H1 (cell line): ENCODE data around the gene LIN54. TPM values are rescaled to one million over a fixed set of nuclear protein-coding genes. Genes with fewer than 3 reads are reported as not detected.

ENCODE experiments used
- CTCF ChIA-PET: fragments of 300-600 bp; sonication (Branson Sonifier 250); formaldehyde crosslinking; loops from one replicate; lab custom pipeline; 2021; ENCODE audit not compliant: partially characterized antibody; lab: Charles Lee
- POLR2A ChIA-PET: fragments of 300-600 bp; sonication (Branson Sonifier 250); formaldehyde crosslinking; loops from one replicate; lab custom pipeline; 2021; ENCODE audit warnings: inconsistent platforms; ENCODE audit not compliant: partially characterized antibody; lab: Charles Lee
- DNase-seq, 2 experiments: peaks; one replicate each; pipeline versions ENCODE4 v3.0.0 to v3.0.0-alpha.2; 2010 to 2022; ENCODE audit warnings: low spot score in 2 of 2, low read depth in 1 of 2, mixed read lengths in 1 of 2
- FAIRE-seq: peaks from 2 replicates; lab custom pipeline; 2011; peaks lifted over from hg19 to GRCh38; lab: Jason Lieb, UNC
- H2AFZ ChIP-seq: 2 replicates; pipeline ENCODE4 v1.8.1; 2012; ENCODE audit warnings: low read length, inconsistent platforms
- H2AK5ac ChIP-seq: 2 replicates; pipeline ENCODE4 v1.6.1; 2013; ENCODE audit warnings: low read depth, low read length
- H2BK120ac ChIP-seq: replicated peaks from 2 replicates; pipeline ENCODE3; 2013; ENCODE audit warnings: low read depth, low read length, inconsistent platforms
- H2BK12ac ChIP-seq: 2 replicates; pipeline ENCODE4 v1.6.1; 2013; ENCODE audit warnings: low read depth, low read length
- H2BK15ac ChIP-seq: 2 replicates; pipeline ENCODE4 v1.6.1; 2013; ENCODE audit warnings: low read length
- H2BK20ac ChIP-seq: 2 replicates; pipeline ENCODE4 v1.6.1; 2013; ENCODE audit warnings: low read length
- H2BK5ac ChIP-seq: 2 replicates; pipeline ENCODE4 v1.6.1; 2013; ENCODE audit warnings: low read depth, low read length
- H3K14ac ChIP-seq: 2 replicates; pipeline ENCODE4 v1.6.1; 2013; ENCODE audit warnings: inconsistent platforms; ENCODE audit not compliant: insufficient read length
- H3K18ac ChIP-seq: 2 replicates; pipeline ENCODE4 v1.6.1; 2013; ENCODE audit warnings: low read length; ENCODE audit errors: extremely low read depth
- H3K23ac ChIP-seq: 2 replicates; pipeline ENCODE4 v1.6.1; 2013; ENCODE audit warnings: inconsistent platforms; ENCODE audit not compliant: insufficient read length
- H3K23me2 ChIP-seq: 2 replicates; pipeline ENCODE4 v1.6.1; 2013; ENCODE audit warnings: low read depth, low read length
- H3K27ac ChIP-seq: 2 replicates; pipeline ENCODE4 v1.6.1; 2011; ENCODE audit warnings: low read depth, low read length, inconsistent platforms
- H3K27me3 ChIP-seq, 4 experiments: replicated peaks in 1 of 4; 1 replicate in 1 of 4; 2 replicates in 3 of 4; pipeline versions ENCODE4 v1.6.1 to v1.8.1; 2011 to 2013; ENCODE audit warnings: low read length in 3 of 4, mild to moderate bottlenecking in 3 of 4, inconsistent platforms in 2 of 4, mixed read lengths in 2 of 4, moderate library complexity in 1 of 4; ENCODE audit not compliant: control insufficient read depth in 3 of 4, insufficient read depth in 3 of 4; ENCODE audit errors: extremely low read depth in 1 of 4
- H3K36me3 ChIP-seq, 4 experiments: 2 replicates each; pipeline versions ENCODE4 v1.6.1 to v1.8.1; 2011 to 2013; ENCODE audit warnings: mild to moderate bottlenecking in 4 of 4, low read length in 3 of 4, moderate library complexity in 2 of 4, control low read depth in 1 of 4, inconsistent platforms in 1 of 4; ENCODE audit not compliant: insufficient read depth in 4 of 4, control insufficient read depth in 2 of 4
- H3K4ac ChIP-seq: replicated peaks from 2 replicates; pipeline ENCODE3; 2013; ENCODE audit warnings: low read length, low read depth, mixed read lengths, inconsistent platforms; ENCODE audit not compliant: insufficient read length
- H3K4me1 ChIP-seq, 4 experiments: replicated peaks in 1 of 4; 1 replicate in 1 of 4; 2 replicates in 3 of 4; pipeline versions ENCODE4 v1.6.1 to v1.8.1; 2011 to 2013; ENCODE audit warnings: low read length in 3 of 4, inconsistent platforms in 2 of 4, mixed read lengths in 1 of 4; ENCODE audit not compliant: insufficient read depth in 4 of 4, control insufficient read depth in 3 of 4
- H3K4me2 ChIP-seq, 2 experiments: 2 replicates each; pipeline versions ENCODE4 v1.6.1 to v1.8.1; 2011 to 2013; ENCODE audit warnings: low read depth in 2 of 2, low read length in 2 of 2, control low read depth in 1 of 2, inconsistent platforms in 1 of 2, mild to moderate bottlenecking in 1 of 2; ENCODE audit not compliant: insufficient read depth in 1 of 2
- H3K4me3 ChIP-seq, 4 experiments: fragments of 200-600, 300-600 bp in 1 of 4; sonication (generic), shearing (Covaris generic), sonication (Bioruptor Twin) in 1 of 4; 2 replicates each; pipeline versions ENCODE4 v1.5.1 to v1.8.1; 2011 to 2016; ENCODE audit warnings: low read length in 4 of 4, low read depth in 3 of 4, control low read depth in 2 of 4, inconsistent platforms in 2 of 4, mild to moderate bottlenecking in 2 of 4, mixed read lengths in 1 of 4, moderate library complexity in 1 of 4; ENCODE audit not compliant: insufficient read depth in 2 of 4; ENCODE audit errors: extremely low read depth in 1 of 4
- H3K56ac ChIP-seq: replicated peaks from 2 replicates; pipeline ENCODE3; 2013; ENCODE audit warnings: low read depth, mild to moderate bottlenecking, mixed read lengths, low read length, inconsistent platforms; ENCODE audit not compliant: insufficient read length
- H3K79me1 ChIP-seq: 2 replicates; pipeline ENCODE4 v1.6.1; 2013; ENCODE audit warnings: low read depth, low read length, control low read depth
- H3K79me2 ChIP-seq, 2 experiments: 2 replicates each; pipeline versions ENCODE4 v1.6.1 to v1.8.1; 2012 to 2013; ENCODE audit warnings: low read length in 2 of 2, mild to moderate bottlenecking in 2 of 2, inconsistent platforms in 1 of 2; ENCODE audit not compliant: insufficient read depth in 2 of 2, control insufficient read depth in 1 of 2
- H3K9ac ChIP-seq, 4 experiments: replicated peaks in 1 of 4; 1 replicate in 1 of 4; 2 replicates in 3 of 4; pipeline versions ENCODE4 v1.6.1 to v1.8.1; 2011 to 2013; ENCODE audit warnings: low read depth in 3 of 4, low read length in 3 of 4, control low read depth in 2 of 4, mild to moderate bottlenecking in 2 of 4, moderate library complexity in 2 of 4, inconsistent platforms in 1 of 4; ENCODE audit errors: extremely low read depth in 1 of 4
- H3K9me3 ChIP-seq, 2 experiments: 2 replicates each; pipeline versions ENCODE4 v1.6.1 to v1.8.1; 2012 to 2013; ENCODE audit warnings: mild to moderate bottlenecking in 2 of 2, moderate library complexity in 2 of 2, control low read depth in 1 of 2, inconsistent platforms in 1 of 2, low read depth in 1 of 2, low read length in 1 of 2, mixed read lengths in 1 of 2; ENCODE audit not compliant: insufficient read depth in 2 of 2
- H4K20me1 ChIP-seq, 2 experiments: replicated peaks in 1 of 2; 2 replicates each; pipeline versions ENCODE3 to v1.8.1; 2011 to 2013; ENCODE audit warnings: inconsistent platforms in 2 of 2, low read length in 2 of 2, mild to moderate bottlenecking in 1 of 2; ENCODE audit not compliant: insufficient read depth in 2 of 2, control insufficient read depth in 1 of 2
- H4K5ac ChIP-seq: 2 replicates; pipeline ENCODE4 v1.6.1; 2013; ENCODE audit warnings: low read length, low read depth, mixed read lengths, inconsistent platforms; ENCODE audit not compliant: insufficient read length
- H4K8ac ChIP-seq: 2 replicates; pipeline ENCODE4 v1.8.0; 2013; ENCODE audit warnings: mild to moderate bottlenecking, moderate library complexity, low read length, inconsistent platforms; ENCODE audit not compliant: insufficient read depth; ENCODE audit errors: extremely low read depth
- H4K91ac ChIP-seq: replicated peaks from 2 replicates; pipeline ENCODE3; 2013; ENCODE audit warnings: low read length, mixed read lengths, inconsistent platforms; ENCODE audit not compliant: insufficient read length
- NANOG ChIP-seq: IDR thresholded peaks from 2 replicates; pipeline ENCODE4 v1.6.1; 2011; ENCODE audit warnings: low read length, low read depth, mild to moderate bottlenecking, inconsistent platforms; ENCODE audit not compliant: insufficient read depth, poor library complexity, severe bottlenecking
- POLR2AphosphoS5 ChIP-seq: IDR thresholded peaks from 2 replicates; pipeline ENCODE4 v1.6.1; 2011; ENCODE audit warnings: low read depth, low read length
- WGBS, 2 experiments: shearing (Covaris generic) in 1 of 2; methylation state at CpG; one replicate each; pipeline versions ENCODE4 v1.1.6 to v1.1.7; 2013 to 2015; ENCODE audit warnings: low lambda C conversion rate in 2 of 2, mixed read lengths in 2 of 2, inconsistent platforms in 1 of 2, low coverage in 1 of 2, missing lambda C conversion rate in 1 of 2; ENCODE audit not compliant: insufficient replicate concordance in 2 of 2, insufficient coverage in 1 of 2, insufficient read length in 1 of 2; ENCODE audit errors: extremely low coverage in 1 of 2, missing lambda C conversion rate in 1 of 2; 5-methylcytosine and 5-hydroxymethylcytosine counted together
- polyA plus RNA-seq, 7 experiments: library from polyadenylated mRNA; depleted of rRNA in 3 of 7; stranded (reverse) in 5 of 7; unstranded in 2 of 7; fragments of >200 nt in 5 of 7; fragments of 200-250 nt in 2 of 7; gene quantifications; 1 replicate in 5 of 7; 2 replicates in 1 of 7; 4 replicates in 1 of 7; pipeline versions ENCODE4 v1.2.1 to v1.2.3, GENCODE V29; 2011 to 2013; ENCODE audit warnings: missing spikeins in 2 of 7, mixed read lengths in 2 of 7
- total RNA-seq: library from RNA; stranded (reverse); fragmentation: NEBNext Ultra II Directional; extraction: Animal tissue kit (Norgen Biotek cat#: 25700); gene quantifications from 2 replicates; pipeline ENCODE4 v1.2.1, GENCODE V29; 2021

Gene LIN54
- total and polyA plus RNA-seq, 2 of the 8 experiments (the other 6 are each of a cell fraction or from before 2014, with no cell fraction given): 5.7 to 11.1 TPM

- Histone ChIP-seq H3K27me3 (no peaks in the 10 kb centered on the region), H2BK5ac (no peak overlapping the region), H3K79me2 (peaks cover 2 to 59% of the 10 kb centered on the region in 2 experiments), H2AFZ (no peak overlapping the region), H3K4me3 (peak overlapping the region in 1 of 4 experiments; percentile 93; a peak in 2 of 8 replicates), H3K36me3 (peaks cover 11 to 41% (median 27%) of the 10 kb centered on the region in 4 experiments; a peak in 7 of 8 replicates), H2BK20ac (no peak overlapping the region), H4K20me1 (peaks cover 3 to 8% of the 10 kb centered on the region in 2 experiments), H2BK120ac (no peak overlapping the region), H3K79me1 (no peaks in the 10 kb centered on the region), H2AK5ac (no peak overlapping the region), H4K5ac (no peak overlapping the region), H2BK15ac (no peak overlapping the region), H3K56ac (no peak overlapping the region), H3K23ac (no peak overlapping the region), H3K4me1 (peaks cover 0 to 3% (median 1%) of the 10 kb centered on the region in 4 experiments; a peak in 2 of 7 replicates), H4K91ac (no peak overlapping the region), H3K18ac (no peak overlapping the region), H3K4me2 (peak overlapping the region; percentile 77 to 78; a peak in 3 of 4 replicates), H3K23me2 (peaks cover 2% of the 10 kb centered on the region), H3K9ac (no peak overlapping the region), H3K14ac (no peak overlapping the region), H4K8ac (no peak overlapping the region), H3K9me3 (no peaks in the 10 kb centered on the region), H2BK12ac (no peak overlapping the region), H3K27ac (no peak overlapping the region), H3K4ac (no peak overlapping the region)
- FAIRE-seq (no peak), DNase-seq (no peak)
- WGBS, 2 experiments: 92% methylated on average over 1 of the region's 1 CpG; no CpG with 5 or more reads in 1 of the 2 experiments
- TF ChIP-seq POLR2AphosphoS5: 0 out of 2 replicates have a peak, but pooled peaks have one; percentile 31
- no peak for TF ChIP-seq NANOG
- ChIA-PET CTCF (interaction anchor here (0.6 to 1.2 kb wide), 3 partner anchors 8 to 39 kb away, joined by 3 read pairs; partner anchors contain the start of gene THAP9), POLR2A (interaction anchor here (0.7 to 9.1 kb wide), 6 partner anchors 9 to 563 kb away, joined by 3 to 86 read pairs (median 4); partner anchors contain the start of genes COPS4, HELQ, LIN54 and MRPS18C)
Measured at GRCh38 chr4:82892467-82892802, 118.2 kb downstream of the LIN54 start.
